ENCODE data around the gene XYLT1. TPM values are rescaled to one million over a fixed set of nuclear protein-coding genes. Genes with fewer than 3 reads are reported as not detected.
A peak's percentile ranks its signal among the peaks of the same experiment; 100 is the strongest.

XYLT1 gene
- total and polyA plus RNA-seq, 2 of the 13 experiments (the other 11 are each of a cell fraction or from before 2014, with no cell fraction given): not detected

DNA sequence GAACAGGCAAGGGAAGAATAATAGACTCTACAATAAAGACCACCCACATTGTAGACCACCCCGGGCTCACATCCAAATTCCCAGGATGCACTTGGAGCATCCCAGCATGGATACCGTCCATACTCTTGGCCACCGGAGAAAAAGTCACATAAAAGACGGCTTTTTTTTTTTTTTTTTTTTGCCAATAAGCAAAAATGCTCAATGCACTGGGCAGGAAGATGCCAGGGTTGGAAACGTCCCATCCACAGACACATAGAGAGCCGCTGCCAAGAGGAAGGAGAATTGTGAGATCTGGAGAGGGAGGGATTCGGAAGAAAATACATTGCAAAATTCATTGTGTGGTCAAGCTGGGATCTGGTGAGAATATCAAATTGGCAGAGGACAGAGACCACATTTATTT lies 286.7 kb downstream of the XYLT1 start (continued):
- TF ChIP-seq ZNF670 (CRISPR knock-in tag; IDR thresholded peaks at IDR 0.05; ENCODE audit: borderline replicate concordance) (no peak), HOXD1 (CRISPR knock-in tag; IDR thresholded peaks at IDR 0.05) (no peak), TBX2 (CRISPR knock-in tag; IDR thresholded peaks at IDR 0.05; ENCODE audit: borderline replicate concordance) (no peak)
- TF ChIP-seq, protein P1, sequence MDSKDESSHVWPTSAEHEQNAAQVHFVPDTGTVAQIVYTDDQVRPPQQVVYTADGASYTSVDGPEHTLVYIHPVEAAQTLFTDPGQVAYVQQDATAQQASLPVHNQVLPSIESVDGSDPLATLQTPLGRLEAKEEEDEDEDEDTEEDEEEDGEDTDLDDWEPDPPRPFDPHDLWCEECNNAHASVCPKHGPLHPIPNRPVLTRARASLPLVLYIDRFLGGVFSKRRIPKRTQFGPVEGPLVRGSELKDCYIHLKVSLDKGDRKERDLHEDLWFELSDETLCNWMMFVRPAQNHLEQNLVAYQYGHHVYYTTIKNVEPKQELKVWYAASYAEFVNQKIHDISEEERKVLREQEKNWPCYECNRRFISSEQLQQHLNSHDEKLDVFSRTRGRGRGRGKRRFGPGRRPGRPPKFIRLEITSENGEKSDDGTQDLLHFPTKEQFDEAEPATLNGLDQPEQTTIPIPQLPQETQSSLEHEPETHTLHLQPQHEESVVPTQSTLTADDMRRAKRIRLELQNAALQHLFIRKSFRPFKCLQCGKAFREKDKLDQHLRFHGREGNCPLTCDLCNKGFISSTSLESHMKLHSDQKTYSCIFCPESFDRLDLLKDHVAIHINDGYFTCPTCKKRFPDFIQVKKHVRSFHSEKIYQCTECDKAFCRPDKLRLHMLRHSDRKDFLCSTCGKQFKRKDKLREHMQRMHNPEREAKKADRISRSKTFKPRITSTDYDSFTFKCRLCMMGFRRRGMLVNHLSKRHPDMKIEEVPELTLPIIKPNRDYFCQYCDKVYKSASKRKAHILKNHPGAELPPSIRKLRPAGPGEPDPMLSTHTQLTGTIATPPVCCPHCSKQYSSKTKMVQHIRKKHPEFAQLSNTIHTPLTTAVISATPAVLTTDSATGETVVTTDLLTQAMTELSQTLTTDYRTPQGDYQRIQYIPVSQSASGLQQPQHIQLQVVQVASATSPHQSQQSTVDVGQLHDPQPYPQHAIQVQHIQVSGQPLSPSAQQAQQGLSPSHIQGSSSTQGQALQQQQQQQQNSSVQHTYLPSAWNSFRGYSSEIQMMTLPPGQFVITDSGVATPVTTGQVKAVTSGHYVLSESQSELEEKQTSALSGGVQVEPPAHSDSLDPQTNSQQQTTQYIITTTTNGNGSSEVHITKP (CRISPR knock-in tag; IDR thresholded peaks at IDR 0.05; ENCODE audit: low read depth): no peak

DNA sequence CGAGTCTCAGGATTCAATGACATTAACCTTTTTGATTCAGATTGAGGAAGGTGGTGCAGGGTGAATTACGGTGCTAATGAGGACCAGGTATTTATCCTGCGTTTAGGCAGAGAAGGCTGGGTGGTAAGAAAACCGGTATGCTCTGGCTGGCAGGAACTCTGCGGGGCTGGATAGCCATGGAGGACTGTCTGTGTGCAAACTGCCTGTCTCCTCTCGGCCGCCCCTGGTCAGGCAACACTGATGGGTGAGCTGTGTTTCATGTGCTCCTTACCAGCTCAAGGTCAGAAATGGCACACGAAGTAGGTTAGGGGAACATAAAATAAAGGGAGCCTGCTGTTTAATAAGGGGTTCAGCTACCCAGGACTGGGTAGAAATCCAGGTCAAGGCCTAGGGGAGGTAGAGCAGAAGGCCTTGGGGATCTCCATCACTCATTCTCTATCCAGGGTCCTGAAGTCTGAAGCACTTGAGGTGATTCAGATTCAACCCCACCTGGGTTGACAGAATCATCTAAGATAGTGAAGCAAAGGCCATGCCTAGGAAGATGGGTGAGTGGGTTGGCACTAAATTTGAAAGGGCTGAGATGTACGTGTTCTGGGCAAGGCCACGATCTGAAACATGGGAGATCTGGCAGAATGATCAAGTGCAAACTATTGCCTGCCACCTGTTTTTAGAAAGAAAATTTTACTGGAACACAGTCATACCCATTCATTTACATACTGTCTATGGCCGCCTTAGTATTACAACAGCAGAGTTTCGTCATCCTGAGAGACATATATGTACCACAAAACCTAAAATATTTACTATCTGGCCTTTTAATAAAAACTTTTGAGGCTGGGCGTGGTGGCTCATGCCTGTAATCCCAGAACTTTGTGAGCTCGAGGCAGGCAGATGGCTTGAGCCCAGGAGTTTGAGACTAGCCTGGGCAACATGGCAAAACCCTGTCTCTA lies 292.5 kb downstream of the XYLT1 start:
- no peak for ATAC-seq
- TF ChIP-seq, protein P2, sequence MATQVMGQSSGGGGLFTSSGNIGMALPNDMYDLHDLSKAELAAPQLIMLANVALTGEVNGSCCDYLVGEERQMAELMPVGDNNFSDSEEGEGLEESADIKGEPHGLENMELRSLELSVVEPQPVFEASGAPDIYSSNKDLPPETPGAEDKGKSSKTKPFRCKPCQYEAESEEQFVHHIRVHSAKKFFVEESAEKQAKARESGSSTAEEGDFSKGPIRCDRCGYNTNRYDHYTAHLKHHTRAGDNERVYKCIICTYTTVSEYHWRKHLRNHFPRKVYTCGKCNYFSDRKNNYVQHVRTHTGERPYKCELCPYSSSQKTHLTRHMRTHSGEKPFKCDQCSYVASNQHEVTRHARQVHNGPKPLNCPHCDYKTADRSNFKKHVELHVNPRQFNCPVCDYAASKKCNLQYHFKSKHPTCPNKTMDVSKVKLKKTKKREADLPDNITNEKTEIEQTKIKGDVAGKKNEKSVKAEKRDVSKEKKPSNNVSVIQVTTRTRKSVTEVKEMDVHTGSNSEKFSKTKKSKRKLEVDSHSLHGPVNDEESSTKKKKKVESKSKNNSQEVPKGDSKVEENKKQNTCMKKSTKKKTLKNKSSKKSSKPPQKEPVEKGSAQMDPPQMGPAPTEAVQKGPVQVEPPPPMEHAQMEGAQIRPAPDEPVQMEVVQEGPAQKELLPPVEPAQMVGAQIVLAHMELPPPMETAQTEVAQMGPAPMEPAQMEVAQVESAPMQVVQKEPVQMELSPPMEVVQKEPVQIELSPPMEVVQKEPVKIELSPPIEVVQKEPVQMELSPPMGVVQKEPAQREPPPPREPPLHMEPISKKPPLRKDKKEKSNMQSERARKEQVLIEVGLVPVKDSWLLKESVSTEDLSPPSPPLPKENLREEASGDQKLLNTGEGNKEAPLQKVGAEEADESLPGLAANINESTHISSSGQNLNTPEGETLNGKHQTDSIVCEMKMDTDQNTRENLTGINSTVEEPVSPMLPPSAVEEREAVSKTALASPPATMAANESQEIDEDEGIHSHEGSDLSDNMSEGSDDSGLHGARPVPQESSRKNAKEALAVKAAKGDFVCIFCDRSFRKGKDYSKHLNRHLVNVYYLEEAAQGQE (IDR thresholded peaks at IDR 0.05; ENCODE audit: borderline replicate concordance in 1 of 2, low read depth in 1 of 2, low read length in 2 of 2): peak; percentile 46 to 92
- TF ChIP-seq, protein P3, sequence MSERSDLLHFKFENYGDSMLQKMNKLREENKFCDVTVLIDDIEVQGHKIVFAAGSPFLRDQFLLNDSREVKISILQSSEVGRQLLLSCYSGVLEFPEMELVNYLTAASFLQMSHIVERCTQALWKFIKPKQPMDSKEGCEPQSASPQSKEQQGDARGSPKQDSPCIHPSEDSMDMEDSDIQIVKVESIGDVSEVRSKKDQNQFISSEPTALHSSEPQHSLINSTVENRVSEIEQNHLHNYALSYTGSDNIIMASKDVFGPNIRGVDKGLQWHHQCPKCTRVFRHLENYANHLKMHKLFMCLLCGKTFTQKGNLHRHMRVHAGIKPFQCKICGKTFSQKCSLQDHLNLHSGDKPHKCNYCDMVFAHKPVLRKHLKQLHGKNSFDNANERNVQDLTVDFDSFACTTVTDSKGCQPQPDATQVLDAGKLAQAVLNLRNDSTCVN (CRISPR knock-in tag; IDR thresholded peaks at IDR 0.05; ENCODE audit: borderline replicate concordance): no peak
- TF ChIP-seq ZFX (CRISPR knock-in tag; IDR thresholded peaks at IDR 0.05; ENCODE audit: low read depth) (no peak), TGIF2 (CRISPR knock-in tag; IDR thresholded peaks at IDR 0.05) (no peak), EHMT2 (IDR thresholded peaks at IDR 0.05; ENCODE audit: borderline replicate concordance, low read depth, low read length) (peak; percentile 88; the same call in 1 of the 2 replicates), ATRX (CRISPR knock-in tag; IDR thresholded peaks at IDR 0.05; ENCODE audit: borderline replicate concordance) (no peak), WIZ (CRISPR knock-in tag; IDR thresholded peaks at IDR 0.05) (peak; percentile 40; the same call in 1 of the 2 replicates), MIER2 (CRISPR knock-in tag; IDR thresholded peaks at IDR 0.05) (peak; percentile 94)

More for the DNA sequence above, 292.5 kb downstream of the XYLT1 start:
- Histone ChIP-seq H3K27ac (ENCODE audit: extremely low read length, insufficient read depth, low read length) (no peak overlapping the region), H3K79me2 (ENCODE audit: insufficient read depth, low read length) (no peaks in the 10 kb centered on the region), H3K4me2 (ENCODE audit: low read depth, low read length) (no peak overlapping the region), H3K4me3 (replicated peaks in 1 of 3; ENCODE audit: insufficient read depth in 1 of 3, low read depth in 2 of 3, low read length in 3 of 3) (no peak overlapping the region), H2AFZ (ENCODE audit: low read length) (no peak overlapping the region), H3K4me1 (ENCODE audit: insufficient read depth, low read length) (no peaks in the 10 kb centered on the region), H4K20me1 (ENCODE audit: insufficient read depth, low read length) (no peaks in the 10 kb centered on the region), H3K9me3 (ENCODE audit: low read length) (no peaks in the 10 kb centered on the region), H3K27me3 (ENCODE audit: control insufficient read depth in 1 of 2, insufficient read depth in 2 of 2, low read length in 2 of 2) (0 out of 5 replicates have a peak, but pooled peaks cover 0 to 4% of the 10 kb centered on the region in 2 experiments), H3K9ac (ENCODE audit: insufficient read depth, low read depth, low read length) (no peak overlapping the region), H3K36me3 (replicated peaks in 1 of 2; ENCODE audit: control insufficient read depth in 1 of 2, insufficient read depth in 2 of 2, low read length in 2 of 2) (no peaks in the 10 kb centered on the region)
- ChIA-PET CTCF (ENCODE audit: low intra/inter-chr PET ratio, low total read pairs) (no interaction called here), POLR2A (no interaction called here)
- in situ Hi-C loops (cut with HindIII; ENCODE audit: extremely low pct_ligation_motif_present, low pct_unique_long_range_greater_than_20kb) (no loop called here), intact Hi-C loops (cut with micrococcal nuclease; ENCODE audit: unreplicated experiment) (no loop called here)
- DNase-seq (ENCODE audit: low spot score) (no peak), FAIRE-seq (no peak)
- BruUV-seq (replicated peaks): no TSS peak
- whole genome bisulfite sequencing (ENCODE audit: low lambda C conversion rate): 9% methylated on average over 14 of the region's 14 CpGs

Measured in HepG2 (cell line).